ENCODE measurements around the gene MPP3. TPM values are rescaled to one million over a fixed set of nuclear protein-coding genes. Genes with fewer than 3 reads are reported as not detected.

Gene MPP3
- total RNA-seq, 2 experiments from 2014 or later, result 0.37 to 0.41 TPM

GRCh38 chr17:43757171-43757660 lies 75.7 kb downstream of the MPP3 start:
- H3K27me3 Mint-ChIP-seq, result peaks cover 32% of the 10 kb centered on the region
- CTCF ChIA-PET, result interaction anchor here (1.7 to 19.2 kb wide), 2 partner anchors 9 to 60 kb away, joined by 6 to 473 read pairs; no protein-coding TSS in a partner anchor
- H3K27ac Mint-ChIP-seq, result no peak overlapping the region
- POLR2A ChIA-PET, result no interaction called here
- H3K9me3 Mint-ChIP-seq (ENCODE audit: low read depth), result no peaks in the 10 kb centered on the region
- H3K4me3 Mint-ChIP-seq, result no peak overlapping the region
- H3K36me3 Mint-ChIP-seq (ENCODE audit: low read depth), result no peaks in the 10 kb centered on the region
- intact Hi-C loops (cut with DNase I, micrococcal nuclease), result no loop called here
- DNase-seq, result no peak
- ATAC-seq, result no peak
- no peaks in the 10 kb centered on the region for H3K4me1 Mint-ChIP-seq

DNA sequence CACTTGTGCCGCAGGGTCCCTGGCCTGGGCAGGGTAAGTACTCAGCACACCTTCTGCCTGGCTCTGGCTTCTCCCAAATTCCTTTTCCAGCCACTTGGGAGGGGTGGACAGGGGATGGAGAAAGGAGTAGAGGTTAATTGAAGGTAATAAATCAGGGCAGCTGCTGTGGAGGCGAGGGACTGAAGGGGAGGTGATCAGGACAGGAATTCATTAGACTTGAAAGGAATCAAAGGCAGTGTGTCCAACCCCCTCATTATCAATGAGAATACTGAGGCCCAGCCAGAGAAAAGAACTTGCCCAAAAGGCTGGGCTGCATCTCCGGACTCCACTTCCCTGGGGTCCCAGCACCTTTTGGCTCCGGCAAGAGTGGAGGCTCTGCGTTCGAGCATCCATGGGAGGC lies 76.7 kb downstream of the MPP3 start:
- POLR2A ChIA-PET, result no interaction called here
- H3K9me3 Mint-ChIP-seq (ENCODE audit: low read depth), result no peaks in the 10 kb centered on the region

DNA sequence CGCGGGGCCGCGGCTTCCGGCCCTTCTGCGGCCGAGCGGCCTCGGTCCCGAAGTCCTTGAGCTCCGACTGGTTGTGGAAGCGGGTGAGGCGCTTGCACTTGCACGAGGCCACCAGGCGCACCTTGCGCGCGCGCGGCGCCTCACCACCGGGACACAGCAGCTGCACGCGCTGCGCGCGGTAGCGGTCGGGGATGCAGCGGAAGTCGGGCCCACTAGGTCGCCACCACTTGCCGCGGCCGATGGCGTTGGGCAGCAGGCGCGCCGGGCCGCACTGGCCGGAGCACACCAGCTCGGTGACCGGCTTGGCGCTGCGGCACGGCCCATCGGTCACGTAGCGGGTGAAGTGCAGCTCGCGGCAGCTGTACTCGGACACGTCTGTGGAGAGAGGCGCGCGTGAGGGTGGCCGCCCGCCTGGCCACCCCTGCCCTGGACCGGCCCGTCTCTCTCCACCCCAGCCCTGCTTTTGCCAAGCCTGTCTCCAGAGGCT lies 77.5 kb downstream of the MPP3 start:
- ChIA-PET POLR2A (no interaction called here), CTCF (interaction anchor here (0.5 to 19.2 kb wide), 3 partner anchors 11 to 58 kb away, joined by 3 to 473 read pairs (median 4); no protein-coding TSS in a partner anchor)
- ATAC-seq (no peak), DNase-seq (peak; percentile 52)
- H3K36me3 Mint-ChIP-seq (ENCODE audit: low read depth), result no peaks in the 10 kb centered on the region
- H3K9me3 Mint-ChIP-seq (ENCODE audit: low read depth), result no peaks in the 10 kb centered on the region
- H3K4me1 Mint-ChIP-seq, result no peaks in the 10 kb centered on the region
- no peak overlapping the region for H3K4me3 Mint-ChIP-seq
- peaks cover 34% of the 10 kb centered on the region for H3K27me3 Mint-ChIP-seq
- no peak overlapping the region for H3K27ac Mint-ChIP-seq
- intact Hi-C loops (cut with DNase I, micrococcal nuclease), result no loop called here

More for the DNA sequence above, 76.7 kb downstream of the MPP3 start:
- H3K4me1 Mint-ChIP-seq, result no peaks in the 10 kb centered on the region
- no peak overlapping the region for H3K4me3 Mint-ChIP-seq
- CTCF ChIA-PET, result interaction anchor here (0.8 to 19.2 kb wide), 2 partner anchors 10 to 59 kb away, joined by 3 to 473 read pairs; no protein-coding TSS in a partner anchor
- DNase-seq (no peak), ATAC-seq (no peak)
- peaks cover 32% of the 10 kb centered on the region for H3K27me3 Mint-ChIP-seq
- intact Hi-C loops (cut with DNase I, micrococcal nuclease), result no loop called here
- H3K27ac Mint-ChIP-seq, result no peak overlapping the region
- H3K36me3 Mint-ChIP-seq (ENCODE audit: low read depth), result no peaks in the 10 kb centered on the region

DNA sequence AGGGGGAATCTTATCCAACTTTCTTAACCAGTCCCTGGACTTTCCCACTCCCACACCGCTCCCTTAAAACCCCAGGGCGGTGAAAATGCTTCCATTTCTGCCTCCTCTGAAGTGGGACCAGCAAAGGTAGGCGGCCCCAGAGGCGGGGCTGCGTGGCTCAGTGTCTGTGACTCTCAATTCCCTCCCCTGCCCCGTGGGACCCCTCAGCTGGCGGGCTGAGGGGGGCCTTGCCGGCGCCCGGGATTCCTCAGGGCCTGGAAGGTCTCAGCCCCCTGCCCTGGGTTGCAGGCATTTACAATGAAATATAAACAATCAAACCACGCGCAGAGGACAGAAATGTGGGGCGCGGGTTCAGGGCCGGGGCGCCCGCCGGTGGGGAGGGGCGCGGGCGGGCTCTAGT lies 78.0 kb downstream of the MPP3 start:
- Mint-ChIP-seq H3K36me3 (ENCODE audit: low read depth) (no peaks in the 10 kb centered on the region), H3K27ac (no peak overlapping the region), H3K27me3 (peaks cover 36% of the 10 kb centered on the region), H3K4me3 (no peak overlapping the region), H3K4me1 (no peaks in the 10 kb centered on the region), H3K9me3 (ENCODE audit: low read depth) (no peaks in the 10 kb centered on the region)
- CTCF ChIA-PET, result interaction anchor here (1.1 to 19.2 kb wide), 2 partner anchors 11 to 58 kb away, joined by 4 to 473 read pairs; no protein-coding TSS in a partner anchor
- intact Hi-C loops (cut with DNase I, micrococcal nuclease), result no loop called here
- DNase-seq (no peak), ATAC-seq (no peak)
- POLR2A ChIA-PET, result no interaction called here

GRCh38 chr17:43753493-43754129 lies 79.3 kb downstream of the MPP3 start:
- Mint-ChIP-seq H3K27me3 (peaks cover 35% of the 10 kb centered on the region), H3K9me3 (ENCODE audit: low read depth) (no peaks in the 10 kb centered on the region), H3K4me1 (no peaks in the 10 kb centered on the region), H3K36me3 (ENCODE audit: low read depth) (no peaks in the 10 kb centered on the region), H3K4me3 (no peak overlapping the region), H3K27ac (no peak overlapping the region)
- intact Hi-C loops (cut with DNase I, micrococcal nuclease), result no loop called here
- CTCF ChIA-PET, result interaction anchor here (0.6 to 19.2 kb wide), 4 partner anchors 12 to 92 kb away, joined by 3 to 473 read pairs (median 3); no protein-coding TSS in a partner anchor
- POLR2A ChIA-PET, result no interaction called here
- ATAC-seq, result no peak
- DNase-seq, result no peak

Other genes with a start within 250 kb of the MPP3 start
- under 1 TPM; 0.34 to 0.65 TPM for gene MEOX1, start 171.2 kb downstream of the MPP3 start, total RNA-seq
- not detected for gene SOST, start 74.4 kb downstream of the MPP3 start, total RNA-seq
- 10 to 100 TPM; 23.4 to 24.8 TPM for gene DUSP3, start 54.2 kb downstream of the MPP3 start, total RNA-seq
- not detected for gene CFAP97D1, start 52.7 kb downstream of the MPP3 start, total RNA-seq
- not detected for gene CD300LG, start 14.0 kb upstream of the MPP3 start, total RNA-seq
- gene MPP2, start 74.4 kb upstream of the MPP3 start, total RNA-seq, result 1 to 10 TPM; 1.2 to 1.3 TPM
- not detected for gene PPY, start 109.3 kb upstream of the MPP3 start, total RNA-seq
- not detected for gene PYY, start 120.8 kb upstream of the MPP3 start, total RNA-seq
- 1 to 10 TPM; 1.3 to 1.5 TPM for gene NAGS, start 171.5 kb upstream of the MPP3 start, total RNA-seq
- gene TMEM101, start 181.8 kb upstream of the MPP3 start, total RNA-seq, result 10 to 100 TPM; 17.6 to 22.7 TPM
- gene LSM12, start 233.5 kb upstream of the MPP3 start, total RNA-seq, result 100 to 1,000 TPM in 1 of 2 experiments, 10 to 100 TPM in 1; 93.1 to 102 TPM
- 10 to 100 TPM; 21.3 to 22.0 TPM for gene G6PC3, start 237.6 kb upstream of the MPP3 start, total RNA-seq